ENCODE data around the gene B3GAT1. TPM values are rescaled to one million over a fixed set of nuclear protein-coding genes. Genes with fewer than 3 reads are reported as not detected.

Gene B3GAT1
- total RNA-seq, 1 donor from 2014 or later = 0.32 TPM

GRCh38 chr11:134455516-134455915 lies 43.5 kb upstream of the B3GAT1 start:
- no peak for TF ChIP-seq CTCF (IDR thresholded peaks at IDR 0.05)
- no peaks in the 10 kb centered on the region for H3K4me1 ChIP-seq
- no peaks in the 10 kb centered on the region for H3K36me3 ChIP-seq
- no peak overlapping the region for H3K4me3 ChIP-seq
- H3K27ac ChIP-seq = no peak overlapping the region
- intact Hi-C loops (cut with DNase I) = no loop called here
- peaks cover 0 to 17% of the 10 kb centered on the region in 2 donors for H3K9me3 ChIP-seq
- DNase-seq (ENCODE audit: low spot score in 2 of 2) = no peak
- H3K27me3 ChIP-seq = no peaks in the 10 kb centered on the region

GRCh38 chr11:134454146-134454690 lies 42.2 kb upstream of the B3GAT1 start:
- Histone ChIP-seq H3K4me1 (no peaks in the 10 kb centered on the region), H3K27ac (no peak overlapping the region), H3K36me3 (no peaks in the 10 kb centered on the region), H3K27me3 (no peaks in the 10 kb centered on the region), H3K9me3 (peaks cover 0 to 17% of the 10 kb centered on the region in 2 donors), H3K4me3 (no peak overlapping the region)
- TF ChIP-seq CTCF (IDR thresholded peaks at IDR 0.05) = no peak
- no peak for DNase-seq (ENCODE audit: low spot score in 2 of 2)
- intact Hi-C loops (cut with DNase I) = no loop called here

- no peaks in the 10 kb centered on the region for H3K36me3 ChIP-seq
- no peak overlapping the region for H3K4me3 ChIP-seq
- peaks cover 0 to 17% of the 10 kb centered on the region in 2 donors for H3K9me3 ChIP-seq
- H3K27me3 ChIP-seq = no peaks in the 10 kb centered on the region
- no peaks in the 10 kb centered on the region for H3K4me1 ChIP-seq
- DNase-seq (ENCODE audit: low spot score in 2 of 2) = no peak
- TF ChIP-seq CTCF (IDR thresholded peaks at IDR 0.05) = no peak
- H3K27ac ChIP-seq = no peak overlapping the region
- intact Hi-C loops (cut with DNase I) = no loop called here
Measured at GRCh38 chr11:134453441-134453840, 41.4 kb upstream of the B3GAT1 start.

GRCh38 chr11:134452838-134453155 lies 40.8 kb upstream of the B3GAT1 start:
- Histone ChIP-seq H3K4me1 (no peaks in the 10 kb centered on the region), H3K9me3 (peaks cover 0 to 12% of the 10 kb centered on the region in 2 donors), H3K27ac (no peak overlapping the region), H3K36me3 (no peaks in the 10 kb centered on the region), H3K4me3 (no peak overlapping the region), H3K27me3 (no peaks in the 10 kb centered on the region)
- TF ChIP-seq CTCF (IDR thresholded peaks at IDR 0.05) = no peak
- DNase-seq (ENCODE audit: low spot score in 2 of 2) = no peak
- intact Hi-C loops (cut with DNase I) = no loop called here

GRCh38 chr11:134452026-134452837 lies 40.2 kb upstream of the B3GAT1 start:
- H3K27ac ChIP-seq = no peak overlapping the region
- DNase-seq (ENCODE audit: low spot score in 2 of 2) = no peak
- peaks cover 0 to 8% of the 10 kb centered on the region in 2 donors for H3K9me3 ChIP-seq
- intact Hi-C loops (cut with DNase I) = no loop called here
- H3K36me3 ChIP-seq = no peaks in the 10 kb centered on the region
- H3K27me3 ChIP-seq = no peaks in the 10 kb centered on the region
- TF ChIP-seq CTCF (IDR thresholded peaks at IDR 0.05) = no peak
- H3K4me1 ChIP-seq = no peaks in the 10 kb centered on the region
- H3K4me3 ChIP-seq = no peak overlapping the region

All from ascending aorta (tissue), 2 donors.